MCF 10A (cell line): ENCODE data around the gene OCEL1. TPM values are rescaled to one million over a fixed set of nuclear protein-coding genes. Genes with fewer than 3 reads are reported as not detected.
A peak's percentile ranks its signal among the peaks of the same experiment; 100 is the strongest.

Source experiments
- BruUV-seq: library from RNA; stranded (reverse); fragments of 400-500 nt; replicated peaks from 2 replicates; lab custom pipeline; 2021; lab: Mats Ljungman, UMichigan
- CTCF ChIA-PET: fragments of 300-600 bp; sonication (Branson Sonifier 250); formaldehyde crosslinking; extraction: SDS; loops from one replicate; lab custom pipeline; 2021; ENCODE audit warnings: antibody characterized with exemption, inconsistent platforms; lab: Yijun Ruan, JAX
- POLR2A ChIA-PET: fragments of 300-600, 350-650 bp; sonication (Branson Sonifier 250); formaldehyde crosslinking; extraction: SDS; loops from one replicate; lab custom pipeline; 2020; ENCODE audit warnings: antibody characterized with exemption, inconsistent platforms; lab: Yijun Ruan, JAX
- DNase-seq: peaks from one replicate; pipeline ENCODE4 v3.0.0-alpha.2; 2018; ENCODE audit not compliant: unreplicated experiment
- H3K27ac Mint-ChIP-seq: one replicate; pipeline ENCODE4 v1.8.0; 2022; ENCODE audit warnings: mild to moderate bottlenecking, low read depth, mixed read lengths; ENCODE audit not compliant: unreplicated experiment
- H3K27me3 Mint-ChIP-seq: one replicate; pipeline ENCODE4 v1.8.0; 2022; ENCODE audit warnings: mixed read lengths; ENCODE audit not compliant: insufficient read depth, unreplicated experiment
- H3K36me3 Mint-ChIP-seq: one replicate; pipeline ENCODE4 v1.8.0; 2022; ENCODE audit warnings: mild to moderate bottlenecking, moderate library complexity, mixed read lengths; ENCODE audit not compliant: insufficient read depth, unreplicated experiment
- H3K4me1 Mint-ChIP-seq: one replicate; pipeline ENCODE4 v1.8.0; 2022; ENCODE audit warnings: mixed read lengths; ENCODE audit not compliant: insufficient read depth, unreplicated experiment
- H3K4me3 Mint-ChIP-seq: one replicate; pipeline ENCODE4 v1.8.0; 2022; ENCODE audit warnings: mild to moderate bottlenecking, moderate library complexity, mixed read lengths; ENCODE audit not compliant: unreplicated experiment
- H3K9me3 Mint-ChIP-seq: one replicate; pipeline ENCODE4 v1.8.0; 2022; ENCODE audit warnings: mixed read lengths; ENCODE audit not compliant: unreplicated experiment
- CTCF ChIP-seq: fragments of 200-600 bp; IDR thresholded peaks from one replicate; pipeline ENCODE4 v1.8.0; 2022; ENCODE audit warnings: antibody characterized with exemption, mild to moderate bottlenecking; ENCODE audit not compliant: unreplicated experiment
- intact Hi-C: fragments of 100-400 bp; cut with micrococcal nuclease; formaldehyde crosslinking; loops from 2 replicates; pipeline ENCODE4 v1.14.1; 2022
- total RNA-seq: library from RNA; stranded (reverse); gene quantifications from 2 replicates; pipeline ENCODE4 v1.2.3, GENCODE V29; 2022

OCEL1 gene
- total RNA-seq, 1 experiment from 2014 or later, result 14.3 TPM

- Mint-ChIP-seq H3K4me1 (no peaks in the 10 kb centered on the region), H3K36me3 (peaks cover 50% of the 10 kb centered on the region), H3K4me3 (peak within 1 kb of the TSS; percentile 80), H3K9me3 (no peaks in the 10 kb centered on the region), H3K27me3 (no peaks in the 10 kb centered on the region), H3K27ac (peak within 1 kb of the TSS; percentile 98)
- intact Hi-C loops, result no loop called here
- DNase-seq, result peak; percentile 95
- ChIA-PET POLR2A (interaction anchor here (0.6 to 2.7 kb wide), 20 partner anchors 8 to 1835 kb away, joined by 3 to 36 read pairs (median 4); partner anchors contain the start of genes AKAP8, BABAM1, DDA1 and MRPL34), CTCF (interaction anchor here (0.5 to 1.1 kb wide), 7 partner anchors 11 to 1107 kb away, joined by 3 to 4 read pairs (median 3); partner anchors contain the start of genes HAUS8, MYO9B and OCEL1)
- no TSS peak for BruUV-seq
- no peak for TF ChIP-seq CTCF
These were observed 10.7 kb upstream of the OCEL1 start, which contains the start of gene USE1 for GRCh38 chr19:17215127-17215971. TSS of gene USE1 (plus strand) at chr19:17215357. CDS start at chr19:17215406, 49 bp downstream.

GRCh38 chr19:17216058-17216670 lies 9.9 kb upstream of the OCEL1 start:
- POLR2A ChIA-PET, result interaction anchor here (0.6 to 2.7 kb wide), 13 partner anchors 7 to 1173 kb away, joined by 3 to 36 read pairs (median 5); partner anchors contain the start of genes BABAM1, MRPL34, MYO9B and OCEL1
- no peak for DNase-seq
- CTCF ChIA-PET, result interaction anchor here (0.5 to 0.9 kb wide), 5 partner anchors 10 to 1106 kb away, joined by 3 to 4 read pairs (median 3); partner anchors contain the start of genes HAUS8 and MYO9B
- Mint-ChIP-seq H3K27me3 (no peaks in the 10 kb centered on the region), H3K27ac (peak overlapping the region; percentile 98), H3K4me1 (no peaks in the 10 kb centered on the region), H3K4me3 (peak overlapping the region; percentile 80), H3K9me3 (no peaks in the 10 kb centered on the region), H3K36me3 (peaks cover 52% of the 10 kb centered on the region)
- TF ChIP-seq CTCF, result no peak
- intact Hi-C loops, result no loop called here
- TSS peak; percentile 63 for BruUV-seq

GRCh38 chr19:17219286-17219685 lies 6.7 kb upstream of the OCEL1 start:
- Mint-ChIP-seq H3K36me3 (peaks cover 39% of the 10 kb centered on the region), H3K9me3 (no peaks in the 10 kb centered on the region), H3K4me3 (no peak overlapping the region), H3K27me3 (no peaks in the 10 kb centered on the region), H3K4me1 (no peaks in the 10 kb centered on the region), H3K27ac (peak overlapping the region; percentile 12)
- CTCF ChIA-PET, result no interaction called here
- no peak for TF ChIP-seq CTCF
- POLR2A ChIA-PET, result interaction anchor here (0.9 to 2.9 kb wide), 2 partner anchors 24 to 48 kb away, joined by 3 to 9 read pairs; partner anchors contain the start of gene BABAM1
- no TSS peak for BruUV-seq
- no peak for DNase-seq
- intact Hi-C loops, result no loop called here
